Subcutaneous abdominal adipose tissue (tissue), 5 donors: ENCODE data around the gene HSPA9.

Experiments used
- H3K27ac ChIP-seq: one replicate; pipeline ENCODE4 v1.7.0; 2013; ENCODE audit warnings: low read depth, mild to moderate bottlenecking, inconsistent platforms, low read length, moderate library complexity
- H3K27me3 ChIP-seq, 5 donors: one replicate each; pipeline ENCODE4 v1.7.0; 2013; ENCODE audit warnings: low read length in 5 of 5, inconsistent platforms in 1 of 5; ENCODE audit not compliant: control insufficient read depth in 5 of 5, insufficient read depth in 4 of 5
- H3K36me3 ChIP-seq, 5 donors: one replicate each; pipeline ENCODE4 v1.7.0; 2013; ENCODE audit warnings: low read length in 5 of 5; ENCODE audit not compliant: control insufficient read depth in 5 of 5, insufficient read depth in 5 of 5
- H3K4me1 ChIP-seq, 5 donors: one replicate each; pipeline ENCODE4 v1.7.0; 2013; ENCODE audit warnings: low read length in 5 of 5, mild to moderate bottlenecking in 3 of 5, moderate library complexity in 1 of 5; ENCODE audit not compliant: control insufficient read depth in 5 of 5, insufficient read depth in 5 of 5
- H3K4me3 ChIP-seq, 5 donors: one replicate each; pipeline ENCODE4 v1.7.0; 2013; ENCODE audit warnings: low read length in 5 of 5, low read depth in 1 of 5
- H3K9ac ChIP-seq, 5 donors: one replicate each; pipeline ENCODE4 v1.7.0; 2013; ENCODE audit warnings: low read length in 5 of 5, mild to moderate bottlenecking in 4 of 5, moderate library complexity in 3 of 5
- H3K9me3 ChIP-seq, 5 donors: one replicate each; pipeline ENCODE4 v1.7.0; 2013; ENCODE audit warnings: low read length in 5 of 5; ENCODE audit not compliant: control insufficient read depth in 5 of 5
- donor health status: healthy.
- donor health status: healthy.
- donor health status: healthy.
- donor health status: healthy.
- donor health status: healthy.

The HSPA9 gene

GRCh38 chr5:138577452-138577851, 2.3 kb upstream of the HSPA9 start:
- H3K36me3 ChIP-seq, result peaks cover 2 to 12% (median 6%) of the 10 kb centered on the region in 5 donors
- no peak overlapping the region for H3K9ac ChIP-seq
- H3K4me3 ChIP-seq, result no peak overlapping the region
- H3K9me3 ChIP-seq, result no peaks in the 10 kb centered on the region
- no peak overlapping the region for H3K27ac ChIP-seq
- no peaks in the 10 kb centered on the region for H3K27me3 ChIP-seq
- peaks cover 6 to 25% (median 17%) of the 10 kb centered on the region in 5 donors for H3K4me1 ChIP-seq

DNA sequence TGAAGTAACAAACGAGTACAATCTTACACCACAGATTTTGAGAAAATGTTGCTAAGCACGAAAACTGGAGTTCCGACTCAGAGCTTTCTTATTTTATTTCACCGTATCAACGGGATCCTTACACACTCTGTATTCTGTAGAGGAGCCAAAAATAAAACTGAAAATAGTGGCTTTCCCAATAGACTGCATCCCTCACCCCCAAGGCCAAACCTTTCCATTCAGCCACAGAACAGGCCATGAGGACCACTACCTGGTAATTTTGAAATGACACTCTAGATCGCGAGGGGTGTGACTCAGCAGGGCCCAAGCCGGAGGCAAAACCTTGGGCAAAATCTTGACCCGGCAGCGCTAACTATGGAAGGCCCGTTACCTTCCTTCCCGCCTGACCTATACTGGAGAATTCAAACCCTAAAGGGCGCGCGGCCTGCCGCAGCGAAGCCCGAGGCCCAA, 432 bp downstream of the HSPA9 start:
- Histone ChIP-seq H3K36me3 (peaks cover 6 to 37% (median 30%) of the 10 kb centered on the region in 5 donors), H3K27ac (peak overlapping the region; percentile 100), H3K9ac (peak overlapping the region; percentile 98 to 100 (median 99)), H3K27me3 (no peaks in the 10 kb centered on the region), H3K4me1 (peaks cover 6 to 23% (median 14%) of the 10 kb centered on the region in 5 donors), H3K4me3 (peak overlapping the region; percentile 94 to 99 (median 96)), H3K9me3 (no peaks in the 10 kb centered on the region)

- peak overlapping the region; percentile 98 to 100 (median 99) for H3K9ac ChIP-seq
- peak overlapping the region; percentile 100 for H3K27ac ChIP-seq
- H3K36me3 ChIP-seq, result peaks cover 11 to 43% (median 37%) of the 10 kb centered on the region in 5 donors
- H3K9me3 ChIP-seq, result no peaks in the 10 kb centered on the region
- no peaks in the 10 kb centered on the region for H3K27me3 ChIP-seq
- peaks cover 6 to 21% (median 14%) of the 10 kb centered on the region in 5 donors for H3K4me1 ChIP-seq
- H3K4me3 ChIP-seq, result peak overlapping the region; percentile 94 to 99 (median 96)
These were observed 1.1 kb downstream of the HSPA9 start for GRCh38 chr5:138573949-138574670.

GRCh38 chr5:138573223-138573622, 2.0 kb downstream of the HSPA9 start:
- Histone ChIP-seq H3K27ac (peak overlapping the region; percentile 100), H3K27me3 (no peaks in the 10 kb centered on the region), H3K36me3 (peaks cover 18 to 52% (median 45%) of the 10 kb centered on the region in 5 donors), H3K9me3 (no peaks in the 10 kb centered on the region), H3K4me1 (peaks cover 6 to 21% (median 14%) of the 10 kb centered on the region in 5 donors), H3K9ac (peak overlapping the region in 1 of 5 donors; percentile 100), H3K4me3 (no peak overlapping the region)

- no peak overlapping the region for H3K27ac ChIP-seq
- H3K27me3 ChIP-seq, result no peaks in the 10 kb centered on the region
- H3K36me3 ChIP-seq, result peaks cover 35 to 76% (median 69%) of the 10 kb centered on the region in 5 donors
- no peak overlapping the region for H3K4me3 ChIP-seq
- peaks cover 6 to 21% (median 14%) of the 10 kb centered on the region in 5 donors for H3K4me1 ChIP-seq
- no peak overlapping the region for H3K9ac ChIP-seq
- H3K9me3 ChIP-seq, result no peaks in the 10 kb centered on the region
These were observed 4.3 kb downstream of the HSPA9 start for GRCh38 chr5:138570871-138571270.

DNA sequence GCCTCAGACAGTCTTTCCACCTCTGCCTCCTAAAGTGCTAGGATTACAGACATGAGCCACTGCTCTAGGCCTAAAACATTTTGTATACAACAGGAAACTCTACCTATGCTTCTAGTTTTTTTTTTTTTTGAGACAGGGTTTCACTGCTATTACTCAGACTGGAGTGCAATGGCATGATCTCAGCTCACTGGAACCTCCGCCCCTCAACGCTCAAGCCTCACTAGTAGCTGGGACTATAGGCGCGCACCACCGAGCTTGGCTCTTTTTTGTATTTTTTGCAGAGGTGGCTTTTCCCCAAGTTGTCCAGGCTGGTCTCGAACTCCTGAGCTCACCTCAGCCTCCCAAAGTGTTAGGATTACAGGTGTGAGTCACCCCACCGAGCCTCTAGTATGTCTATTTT, 5.4 kb downstream of the HSPA9 start:
- H3K36me3 ChIP-seq, result peaks cover 42 to 86% (median 80%) of the 10 kb centered on the region in 5 donors

GRCh38 chr5:138568061-138568824, 7.0 kb downstream of the HSPA9 start:
- H3K36me3 ChIP-seq, result peaks cover 46 to 96% (median 92%) of the 10 kb centered on the region in 5 donors
- no peak overlapping the region for H3K4me3 ChIP-seq
- H3K9me3 ChIP-seq, result no peaks in the 10 kb centered on the region
- no peak overlapping the region for H3K27ac ChIP-seq
- H3K27me3 ChIP-seq, result no peaks in the 10 kb centered on the region
- H3K4me1 ChIP-seq, result peaks cover 0 to 7% (median 0%) of the 10 kb centered on the region in 5 donors
- H3K9ac ChIP-seq, result no peak overlapping the region

More for the DNA sequence above, 5.4 kb downstream of the HSPA9 start:
- H3K4me3 ChIP-seq, result no peak overlapping the region
- H3K4me1 ChIP-seq, result peaks cover 3 to 21% (median 13%) of the 10 kb centered on the region in 5 donors
- H3K9me3 ChIP-seq, result no peaks in the 10 kb centered on the region
- H3K9ac ChIP-seq, result no peak overlapping the region
- no peak overlapping the region for H3K27ac ChIP-seq
- H3K27me3 ChIP-seq, result no peaks in the 10 kb centered on the region

DNA sequence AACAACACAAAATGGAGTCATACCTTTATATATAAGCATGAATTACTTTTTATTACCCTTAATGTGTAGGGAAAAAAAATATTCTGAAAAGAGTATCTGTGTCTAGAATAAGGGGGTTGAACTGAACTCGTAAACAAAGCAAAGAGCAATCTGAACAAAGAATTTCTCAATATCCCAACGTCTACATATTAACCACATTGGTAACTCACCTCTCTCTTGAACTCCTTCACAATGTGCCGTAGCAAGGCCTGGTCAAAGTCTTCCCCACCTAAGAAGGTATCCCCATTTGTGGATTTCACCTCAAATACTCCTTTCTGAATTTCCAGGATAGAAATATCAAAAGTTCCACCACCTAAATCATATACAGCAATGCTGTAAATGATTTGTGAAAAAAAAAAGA, 8.4 kb downstream of the HSPA9 start:
- no peak overlapping the region for H3K4me3 ChIP-seq
- peaks cover 48 to 88% (median 86%) of the 10 kb centered on the region in 5 donors for H3K36me3 ChIP-seq
- no peak overlapping the region for H3K27ac ChIP-seq
- no peaks in the 10 kb centered on the region for H3K9me3 ChIP-seq
- H3K4me1 ChIP-seq, result peaks cover 0 to under 1% (median 0%) of the 10 kb centered on the region in 5 donors
- H3K27me3 ChIP-seq, result no peaks in the 10 kb centered on the region
- H3K9ac ChIP-seq, result no peak overlapping the region

DNA sequence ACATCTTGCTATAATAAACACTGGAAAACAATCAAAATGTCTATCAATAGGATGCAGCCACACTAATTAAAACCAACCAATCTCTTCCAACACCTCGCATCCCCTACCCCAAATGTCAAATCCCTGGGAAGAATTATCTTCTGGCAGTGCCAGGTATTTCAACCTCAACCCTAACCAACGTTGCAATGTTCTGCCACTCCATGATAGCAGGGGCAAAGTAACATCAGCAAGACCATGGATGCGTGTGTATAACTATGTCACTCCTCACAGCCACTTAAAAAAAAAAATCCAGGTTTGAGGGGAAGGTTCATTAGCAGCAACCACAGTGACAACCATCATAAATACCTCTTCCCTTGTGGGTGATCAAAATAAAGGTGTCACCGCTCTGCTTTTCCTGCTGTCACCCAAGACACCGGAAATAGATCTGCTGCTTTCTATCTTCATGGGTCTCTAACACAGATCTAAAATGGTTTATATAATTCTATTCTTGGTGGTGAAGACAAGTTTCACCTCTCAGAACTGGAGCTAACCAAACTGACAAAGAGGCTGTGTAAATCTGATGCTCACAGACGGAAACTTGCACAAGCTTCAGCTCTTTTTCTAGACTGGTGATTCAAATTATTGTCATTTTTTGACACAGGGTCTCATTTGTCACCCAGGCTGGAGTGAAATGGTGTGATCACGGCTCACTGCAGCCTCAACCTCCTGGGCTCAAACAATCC, 9.9 kb downstream of the HSPA9 start:
- Histone ChIP-seq H3K9me3 (no peaks in the 10 kb centered on the region), H3K27me3 (no peaks in the 10 kb centered on the region), H3K4me3 (no peak overlapping the region), H3K4me1 (no peaks in the 10 kb centered on the region), H3K27ac (no peak overlapping the region), H3K9ac (no peak overlapping the region), H3K36me3 (peaks cover 56 to 90% (median 86%) of the 10 kb centered on the region in 5 donors)
